Lower leg skin (tissue), 3 donors: ENCODE results near the gene RAD51B.

Source experiments
- POLR2A ChIP-seq, 2 donors: fragments of 450-650 bp; IDR thresholded peaks; one replicate each; pipeline ENCODE4 v1.6.1; 2016 to 2017; ENCODE audit warnings: antibody characterized with exemption in 2 of 2, mild to moderate bottlenecking in 1 of 2, moderate library complexity in 1 of 2
- TF ChIP-seq, protein P1 (sequence below), 3 donors: fragments of 450-650 bp; IDR thresholded peaks; one replicate each; pipeline ENCODE4 v1.5.1; 2016; ENCODE audit warnings: antibody characterized with exemption in 3 of 3, mild to moderate bottlenecking in 3 of 3, moderate library complexity in 2 of 3

DNA sequence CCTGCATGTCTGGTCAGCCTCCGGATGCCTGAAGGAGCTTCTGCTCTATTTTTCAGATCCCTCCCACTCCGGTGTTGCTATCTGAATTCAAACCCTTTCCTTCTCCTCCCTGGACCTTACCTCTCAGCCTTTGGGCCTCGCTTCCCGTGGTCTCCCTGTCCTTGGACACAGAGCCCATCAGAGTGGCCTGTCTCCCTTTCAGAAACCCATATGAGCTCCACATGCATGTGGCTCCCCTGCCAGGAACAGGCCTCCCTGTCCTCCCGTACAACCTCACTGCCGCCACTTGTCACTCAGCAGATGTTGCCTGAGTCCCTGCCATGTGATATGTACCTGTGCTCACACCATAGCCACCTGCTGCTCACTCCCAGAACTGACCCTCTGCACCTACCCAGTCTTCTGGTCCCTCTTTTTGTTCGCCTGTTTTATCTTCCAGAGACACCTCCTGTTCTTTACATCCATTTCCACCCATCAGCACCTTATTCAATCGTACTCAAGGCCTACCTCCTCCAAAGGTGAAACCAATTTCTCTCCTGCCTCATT, 790.7 kb downstream of the RAD51B start:
- TF ChIP-seq, protein P1, sequence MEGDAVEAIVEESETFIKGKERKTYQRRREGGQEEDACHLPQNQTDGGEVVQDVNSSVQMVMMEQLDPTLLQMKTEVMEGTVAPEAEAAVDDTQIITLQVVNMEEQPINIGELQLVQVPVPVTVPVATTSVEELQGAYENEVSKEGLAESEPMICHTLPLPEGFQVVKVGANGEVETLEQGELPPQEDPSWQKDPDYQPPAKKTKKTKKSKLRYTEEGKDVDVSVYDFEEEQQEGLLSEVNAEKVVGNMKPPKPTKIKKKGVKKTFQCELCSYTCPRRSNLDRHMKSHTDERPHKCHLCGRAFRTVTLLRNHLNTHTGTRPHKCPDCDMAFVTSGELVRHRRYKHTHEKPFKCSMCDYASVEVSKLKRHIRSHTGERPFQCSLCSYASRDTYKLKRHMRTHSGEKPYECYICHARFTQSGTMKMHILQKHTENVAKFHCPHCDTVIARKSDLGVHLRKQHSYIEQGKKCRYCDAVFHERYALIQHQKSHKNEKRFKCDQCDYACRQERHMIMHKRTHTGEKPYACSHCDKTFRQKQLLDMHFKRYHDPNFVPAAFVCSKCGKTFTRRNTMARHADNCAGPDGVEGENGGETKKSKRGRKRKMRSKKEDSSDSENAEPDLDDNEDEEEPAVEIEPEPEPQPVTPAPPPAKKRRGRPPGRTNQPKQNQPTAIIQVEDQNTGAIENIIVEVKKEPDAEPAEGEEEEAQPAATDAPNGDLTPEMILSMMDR (IDR thresholded peaks at IDR 0.05), result no peak
- no peak for TF ChIP-seq POLR2A (IDR thresholded peaks at IDR 0.05)
